HepG2 (cell line): ENCODE results near the gene DPAGT1. TPM values are rescaled to one million over a fixed set of nuclear protein-coding genes. Genes with fewer than 3 reads are reported as not detected.

ENCODE experiments used
- ATAC-seq: fragments of 200-7000 bp; cut with Tn5 transposase; 3 replicates; pipeline ENCODE4 v1.9.1; 2020; ENCODE audit warnings: mild to moderate bottlenecking, moderate library complexity
- BruUV-seq: library from RNA; stranded (reverse); fragments of 400-500 nt; replicated peaks from 2 replicates; lab custom pipeline; 2021; lab: Mats Ljungman, UMichigan
- CTCF ChIA-PET: fragments of 300-600 bp; formaldehyde crosslinking; extraction: SDS; loops from one replicate; lab custom pipeline; 2021; ENCODE audit warnings: low total read pairs, inconsistent platforms, low intra/inter-chr PET ratio; lab: Yijun Ruan, JAX
- POLR2A ChIA-PET: fragments of 350-600 bp; sonication (Branson Sonifier 250); formaldehyde crosslinking; loops from one replicate; lab custom pipeline; 2020; ENCODE audit warnings: antibody characterized with exemption, inconsistent platforms; lab: Yijun Ruan, JAX
- DNase-seq: peaks from one replicate; pipeline ENCODE4 v3.0.0-alpha.2; 2015; ENCODE audit warnings: low spot score
- FAIRE-seq: peaks from 3 replicates; lab custom pipeline; 2011; peaks lifted over from hg19 to GRCh38; lab: Jason Lieb, UNC
- H2AFZ ChIP-seq: one replicate; pipeline ENCODE4 v1.6.1; 2011; ENCODE audit warnings: low read length, inconsistent platforms
- H3K27ac ChIP-seq: fragments of 300-600 bp; 3 replicates; pipeline ENCODE4 v1.8.0; 2011; ENCODE audit warnings: mixed run types, mild to moderate bottlenecking, mixed read lengths, low read length, inconsistent platforms; ENCODE audit not compliant: insufficient read depth; ENCODE audit errors: extremely low read length
- H3K27me3 ChIP-seq, 2 experiments: fragments of 200-600 bp in 1 of 2; 2 replicates in 1 of 2; 3 replicates in 1 of 2; pipeline versions ENCODE4 v1.6.0 to v1.8.0; 2011; ENCODE audit warnings: low read length in 2 of 2, mild to moderate bottlenecking in 2 of 2, moderate library complexity in 2 of 2, inconsistent platforms in 1 of 2; ENCODE audit not compliant: insufficient read depth in 2 of 2, control insufficient read depth in 1 of 2
- H3K36me3 ChIP-seq, 2 experiments: fragments of 200-600 bp in 1 of 2; replicated peaks in 1 of 2; 2 replicates in 1 of 2; 3 replicates in 1 of 2; pipeline versions ENCODE4 v1.5.1 to v1.8.0; 2011; ENCODE audit warnings: low read length in 2 of 2, inconsistent platforms in 1 of 2; ENCODE audit not compliant: insufficient read depth in 2 of 2, control insufficient read depth in 1 of 2
- H3K4me1 ChIP-seq: 2 replicates; pipeline ENCODE4 v1.5.1; 2012; ENCODE audit warnings: low read length, inconsistent platforms; ENCODE audit not compliant: insufficient read depth
- H3K4me2 ChIP-seq: 2 replicates; pipeline ENCODE4 v1.6.0; 2011; ENCODE audit warnings: low read depth, low read length, inconsistent platforms
- H3K4me3 ChIP-seq, 3 experiments: fragments of 200-600 bp in 1 of 3; sonication (generic), shearing (Covaris generic) in 1 of 3; replicated peaks in 1 of 3; 2 replicates each; pipeline ENCODE4 v1.5.1; 2011 to 2016; ENCODE audit warnings: low read length in 3 of 3, inconsistent platforms in 2 of 3, low read depth in 2 of 3, mild to moderate bottlenecking in 2 of 3, control low read depth in 1 of 3, mixed read lengths in 1 of 3; ENCODE audit not compliant: insufficient read depth in 1 of 3
- H3K79me2 ChIP-seq: one replicate; pipeline ENCODE4 v1.6.1; 2011; ENCODE audit warnings: low read length, inconsistent platforms; ENCODE audit not compliant: insufficient read depth
- H3K9ac ChIP-seq: 2 replicates; pipeline ENCODE4 v1.6.0; 2011; ENCODE audit warnings: mild to moderate bottlenecking, low read depth, low read length, inconsistent platforms; ENCODE audit not compliant: insufficient read depth
- H3K9me3 ChIP-seq: 2 replicates; pipeline ENCODE4 v1.5.1; 2012; ENCODE audit warnings: mild to moderate bottlenecking, low read length
- H4K20me1 ChIP-seq: 2 replicates; pipeline ENCODE4 v1.6.0; 2011; ENCODE audit warnings: inconsistent platforms, mild to moderate bottlenecking, low read length, moderate library complexity; ENCODE audit not compliant: insufficient read depth
- EP300 ChIP-seq, 3 experiments: sonication (generic) in 1 of 3; formaldehyde crosslinking in 1 of 3; IDR thresholded peaks; 2 replicates each; pipeline versions ENCODE4 v1.5.1 to v1.6.1; 2011 to 2020; ENCODE audit warnings: low read depth in 2 of 3, low read length in 2 of 3, borderline replicate concordance in 1 of 3, improper control_type of control experiment in 1 of 3, mild to moderate bottlenecking in 1 of 3, missing genetic modification reagents in 1 of 3, moderate library complexity in 1 of 3
- FIP1L1 ChIP-seq: fragments of 200-400 bp; formaldehyde crosslinking; IDR thresholded peaks from 2 replicates; pipeline ENCODE4 v1.6.1; 2018; ENCODE audit warnings: low read depth, mild to moderate bottlenecking, low read length, moderate library complexity, borderline replicate concordance; ENCODE audit not compliant: insufficient read depth
- FOXM1 ChIP-seq: sonication (generic); formaldehyde crosslinking; IDR thresholded peaks from 2 replicates; pipeline ENCODE4 v1.5.0; 2020; ENCODE audit warnings: missing genetic modification reagents
- JDP2 ChIP-seq: sonication (generic); formaldehyde crosslinking; IDR thresholded peaks from 2 replicates; pipeline ENCODE4 v1.8.1; 2022; ENCODE audit warnings: missing genetic modification reagents, borderline replicate concordance
- KLF13 ChIP-seq: sonication (generic); formaldehyde crosslinking; IDR thresholded peaks from 2 replicates; pipeline ENCODE4 v1.4.0; 2020; ENCODE audit warnings: mild to moderate bottlenecking, missing genetic modification reagents
- KLF6 ChIP-seq: IDR thresholded peaks from 2 replicates; pipeline ENCODE4 v1.8.0; 2016; ENCODE audit warnings: missing biosample characterization, missing genetic modification reagents
- PHB2 ChIP-seq: fragments of 450-650 bp; IDR thresholded peaks from 2 replicates; pipeline ENCODE4 v1.6.1; 2018; ENCODE audit not compliant: partially characterized antibody
- PHF8 ChIP-seq: sonication (generic); formaldehyde crosslinking; IDR thresholded peaks from 2 replicates; pipeline ENCODE4 v1.5.0; 2020; ENCODE audit warnings: missing genetic modification reagents
- STAG1 ChIP-seq: sonication (generic); formaldehyde crosslinking; IDR thresholded peaks from 2 replicates; pipeline ENCODE4 v1.4.0; 2020; ENCODE audit warnings: missing genetic modification reagents
- ZNF143 ChIP-seq: sonication (generic); formaldehyde crosslinking; IDR thresholded peaks from 2 replicates; pipeline ENCODE4 v1.4.0; 2020; ENCODE audit warnings: missing genetic modification reagents
- WGBS: methylation state at CpG from one replicate; pipeline ENCODE4 v1.1.6; 2017; ENCODE audit warnings: low lambda C conversion rate; 5-methylcytosine and 5-hydroxymethylcytosine counted together
- in situ Hi-C: cut with HindIII; loops from 2 replicates; pipeline ENCODE4 v1.10.0; 2017; ENCODE audit warnings: low pct_unique_long_range_greater_than_20kb; ENCODE audit not compliant: extremely low pct_ligation_motif_present
- intact Hi-C: fragments of 100-400 bp; cut with micrococcal nuclease; formaldehyde crosslinking; loops from one replicate; pipeline ENCODE4 v1.10.0; 2022; ENCODE audit not compliant: unreplicated experiment
- polyA plus RNA-seq, 8 experiments: library from polyadenylated mRNA; depleted of rRNA in 3 of 8; stranded (reverse) in 7 of 8; unstranded in 1 of 8; fragments of >200 nt; fragmentation: Illumina TruSeq in 4 of 8; extraction: Trizol in 4 of 8; gene quantifications; 2 replicates each; pipeline versions ENCODE4 v1.2.1 to v1.2.3, GENCODE V29; 2011 to 2016; ENCODE audit warnings: low read depth in 4 of 8, missing spikeins in 1 of 8, mixed read lengths in 1 of 8; ENCODE audit not compliant: insufficient read depth in 1 of 8
- total RNA-seq, 5 experiments: library from RNA; depleted of rRNA; stranded (reverse); fragments of >200 nt; fragmentation: Illumina TruSeq; extraction: Trizol; gene quantifications; 2 replicates each; pipeline ENCODE4 v1.2.3, GENCODE V29; 2016; ENCODE audit warnings: low read depth in 1 of 5
- TF ChIP-seq, protein P1 (sequence below): sonication (generic); formaldehyde crosslinking; IDR thresholded peaks from 2 replicates; pipeline ENCODE4 v1.8.0; 2022; ENCODE audit warnings: missing genetic modification reagents, mild to moderate bottlenecking, moderate library complexity, borderline replicate concordance
- TF ChIP-seq, protein P2 (sequence below): sonication (generic); formaldehyde crosslinking; IDR thresholded peaks from 2 replicates; pipeline ENCODE4 v1.5.0; 2020; ENCODE audit warnings: mild to moderate bottlenecking, missing genetic modification reagents, moderate library complexity
- TF ChIP-seq, protein P3 (sequence below): sonication (generic); formaldehyde crosslinking; IDR thresholded peaks from 2 replicates; pipeline ENCODE4 v1.4.0; 2020; ENCODE audit warnings: mild to moderate bottlenecking, missing genetic modification reagents, borderline replicate concordance
- TF ChIP-seq, protein P4 (sequence below): sonication (generic); formaldehyde crosslinking; IDR thresholded peaks from 2 replicates; pipeline ENCODE4 v1.4.0; 2020; ENCODE audit warnings: missing genetic modification reagents, borderline replicate concordance

The DPAGT1 gene
- total and polyA plus RNA-seq, 2 of the 13 experiments (the other 11 are each of a cell fraction or from before 2014, with no cell fraction given): 37.6 to 70.7 TPM

DNA sequence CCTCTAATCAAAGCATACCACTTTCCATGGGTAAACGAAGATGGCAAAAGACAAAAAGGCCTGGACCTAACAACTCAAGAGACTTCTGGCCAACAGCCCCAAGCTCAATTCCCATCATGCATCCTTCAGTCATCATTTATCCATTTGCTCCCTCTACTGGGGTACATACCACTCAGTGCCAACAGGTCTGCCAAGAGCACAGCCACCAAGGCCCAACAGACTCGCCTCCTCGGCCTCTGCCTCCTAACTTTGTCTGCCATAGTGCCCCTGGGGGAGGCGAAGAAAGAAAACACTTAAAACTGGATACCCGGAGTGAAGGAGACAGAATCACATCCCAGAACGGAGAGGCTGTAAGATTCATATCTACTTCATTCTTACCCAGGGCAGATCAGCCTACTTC lies 45.8 kb downstream of the DPAGT1 start:
- H3K9me3 ChIP-seq: no peaks in the 10 kb centered on the region
- H3K27ac ChIP-seq: peak overlapping the region; percentile 88
- no peaks in the 10 kb centered on the region for H3K27me3 ChIP-seq
- intact Hi-C loops (loop anchor here (2.0 kb wide), 1 partner anchor 39 kb away; a partner anchor contains a TSS), in situ Hi-C loops (no loop called here)
- H3K79me2 ChIP-seq: peaks cover 25% of the 10 kb centered on the region
- H3K4me1 ChIP-seq: peaks cover 23% of the 10 kb centered on the region
- peak overlapping the region; percentile 88 for H3K4me2 ChIP-seq
- WGBS: 39% methylated on average over 6 of the region's 6 CpGs
- FAIRE-seq: peak; percentile 15
- peak overlapping the region; percentile 75 to 87 (median 82) for H3K4me3 ChIP-seq
- peaks cover 30 to 45% of the 10 kb centered on the region in 2 experiments for H3K36me3 ChIP-seq
- ChIA-PET CTCF (interaction anchor here (0.7 kb wide), 1 partner anchor 366 kb away, joined by 3 read pairs; no protein-coding TSS in a partner anchor), POLR2A (interaction anchor here (0.8 to 2.5 kb wide), 14 partner anchors 9 to 65 kb away, joined by 3 to 14 read pairs (median 4); partner anchors contain the start of genes CENATAC, DPAGT1, HINFP and RPS25)
- no peaks in the 10 kb centered on the region for H4K20me1 ChIP-seq
- peak; percentile 48 for DNase-seq
- 0 out of 3 replicates have a peak, but pooled peaks have one; percentile 8 for ATAC-seq
- no TSS peak for BruUV-seq
- H2AFZ ChIP-seq: no peak overlapping the region
- H3K9ac ChIP-seq: peak overlapping the region; percentile 99
- TF ChIP-seq, protein P1, sequence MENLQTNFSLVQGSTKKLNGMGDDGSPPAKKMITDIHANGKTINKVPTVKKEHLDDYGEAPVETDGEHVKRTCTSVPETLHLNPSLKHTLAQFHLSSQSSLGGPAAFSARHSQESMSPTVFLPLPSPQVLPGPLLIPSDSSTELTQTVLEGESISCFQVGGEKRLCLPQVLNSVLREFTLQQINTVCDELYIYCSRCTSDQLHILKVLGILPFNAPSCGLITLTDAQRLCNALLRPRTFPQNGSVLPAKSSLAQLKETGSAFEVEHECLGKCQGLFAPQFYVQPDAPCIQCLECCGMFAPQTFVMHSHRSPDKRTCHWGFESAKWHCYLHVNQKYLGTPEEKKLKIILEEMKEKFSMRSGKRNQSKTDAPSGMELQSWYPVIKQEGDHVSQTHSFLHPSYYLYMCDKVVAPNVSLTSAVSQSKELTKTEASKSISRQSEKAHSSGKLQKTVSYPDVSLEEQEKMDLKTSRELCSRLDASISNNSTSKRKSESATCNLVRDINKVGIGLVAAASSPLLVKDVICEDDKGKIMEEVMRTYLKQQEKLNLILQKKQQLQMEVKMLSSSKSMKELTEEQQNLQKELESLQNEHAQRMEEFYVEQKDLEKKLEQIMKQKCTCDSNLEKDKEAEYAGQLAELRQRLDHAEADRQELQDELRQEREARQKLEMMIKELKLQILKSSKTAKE (CRISPR knock-in tag): no peak
- TF ChIP-seq JDP2 (CRISPR knock-in tag): no peak
- TF ChIP-seq KLF13: no peak
- peak; percentile 67 for TF ChIP-seq ZNF143
- no peak for TF ChIP-seq EP300 (IDR thresholded peaks at IDR 0.05; ENCODE audit: low read depth in 2 of 2, low read length in 2 of 2)
- no peak for TF ChIP-seq EP300 (CRISPR knock-in tag; IDR thresholded peaks at IDR 0.05; ENCODE audit: borderline replicate concordance)
- TF ChIP-seq, protein P2, sequence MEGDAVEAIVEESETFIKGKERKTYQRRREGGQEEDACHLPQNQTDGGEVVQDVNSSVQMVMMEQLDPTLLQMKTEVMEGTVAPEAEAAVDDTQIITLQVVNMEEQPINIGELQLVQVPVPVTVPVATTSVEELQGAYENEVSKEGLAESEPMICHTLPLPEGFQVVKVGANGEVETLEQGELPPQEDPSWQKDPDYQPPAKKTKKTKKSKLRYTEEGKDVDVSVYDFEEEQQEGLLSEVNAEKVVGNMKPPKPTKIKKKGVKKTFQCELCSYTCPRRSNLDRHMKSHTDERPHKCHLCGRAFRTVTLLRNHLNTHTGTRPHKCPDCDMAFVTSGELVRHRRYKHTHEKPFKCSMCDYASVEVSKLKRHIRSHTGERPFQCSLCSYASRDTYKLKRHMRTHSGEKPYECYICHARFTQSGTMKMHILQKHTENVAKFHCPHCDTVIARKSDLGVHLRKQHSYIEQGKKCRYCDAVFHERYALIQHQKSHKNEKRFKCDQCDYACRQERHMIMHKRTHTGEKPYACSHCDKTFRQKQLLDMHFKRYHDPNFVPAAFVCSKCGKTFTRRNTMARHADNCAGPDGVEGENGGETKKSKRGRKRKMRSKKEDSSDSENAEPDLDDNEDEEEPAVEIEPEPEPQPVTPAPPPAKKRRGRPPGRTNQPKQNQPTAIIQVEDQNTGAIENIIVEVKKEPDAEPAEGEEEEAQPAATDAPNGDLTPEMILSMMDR (CRISPR knock-in tag): peak; percentile 58
- TF ChIP-seq, protein P3, sequence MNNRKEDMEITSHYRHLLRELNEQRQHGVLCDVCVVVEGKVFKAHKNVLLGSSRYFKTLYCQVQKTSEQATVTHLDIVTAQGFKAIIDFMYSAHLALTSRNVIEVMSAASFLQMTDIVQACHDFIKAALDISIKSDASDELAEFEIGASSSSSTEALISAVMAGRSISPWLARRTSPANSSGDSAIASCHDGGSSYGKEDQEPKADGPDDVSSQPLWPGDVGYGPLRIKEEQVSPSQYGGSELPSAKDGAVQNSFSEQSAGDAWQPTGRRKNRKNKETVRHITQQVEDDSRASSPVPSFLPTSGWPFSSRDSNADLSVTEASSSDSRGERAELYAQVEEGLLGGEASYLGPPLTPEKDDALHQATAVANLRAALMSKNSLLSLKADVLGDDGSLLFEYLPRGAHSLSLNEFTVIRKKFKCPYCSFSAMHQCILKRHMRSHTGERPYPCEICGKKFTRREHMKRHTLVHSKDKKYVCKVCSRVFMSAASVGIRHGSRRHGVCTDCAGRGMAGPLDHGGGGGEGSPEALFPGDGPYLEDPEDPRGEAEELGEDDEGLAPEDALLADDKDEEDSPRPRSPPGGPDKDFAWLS (CRISPR knock-in tag): no peak
- peak; percentile 46 for TF ChIP-seq STAG1 (CRISPR knock-in tag)
- TF ChIP-seq FIP1L1: no peak
- TF ChIP-seq FOXM1 (CRISPR knock-in tag): no peak
- TF ChIP-seq, protein P4, sequence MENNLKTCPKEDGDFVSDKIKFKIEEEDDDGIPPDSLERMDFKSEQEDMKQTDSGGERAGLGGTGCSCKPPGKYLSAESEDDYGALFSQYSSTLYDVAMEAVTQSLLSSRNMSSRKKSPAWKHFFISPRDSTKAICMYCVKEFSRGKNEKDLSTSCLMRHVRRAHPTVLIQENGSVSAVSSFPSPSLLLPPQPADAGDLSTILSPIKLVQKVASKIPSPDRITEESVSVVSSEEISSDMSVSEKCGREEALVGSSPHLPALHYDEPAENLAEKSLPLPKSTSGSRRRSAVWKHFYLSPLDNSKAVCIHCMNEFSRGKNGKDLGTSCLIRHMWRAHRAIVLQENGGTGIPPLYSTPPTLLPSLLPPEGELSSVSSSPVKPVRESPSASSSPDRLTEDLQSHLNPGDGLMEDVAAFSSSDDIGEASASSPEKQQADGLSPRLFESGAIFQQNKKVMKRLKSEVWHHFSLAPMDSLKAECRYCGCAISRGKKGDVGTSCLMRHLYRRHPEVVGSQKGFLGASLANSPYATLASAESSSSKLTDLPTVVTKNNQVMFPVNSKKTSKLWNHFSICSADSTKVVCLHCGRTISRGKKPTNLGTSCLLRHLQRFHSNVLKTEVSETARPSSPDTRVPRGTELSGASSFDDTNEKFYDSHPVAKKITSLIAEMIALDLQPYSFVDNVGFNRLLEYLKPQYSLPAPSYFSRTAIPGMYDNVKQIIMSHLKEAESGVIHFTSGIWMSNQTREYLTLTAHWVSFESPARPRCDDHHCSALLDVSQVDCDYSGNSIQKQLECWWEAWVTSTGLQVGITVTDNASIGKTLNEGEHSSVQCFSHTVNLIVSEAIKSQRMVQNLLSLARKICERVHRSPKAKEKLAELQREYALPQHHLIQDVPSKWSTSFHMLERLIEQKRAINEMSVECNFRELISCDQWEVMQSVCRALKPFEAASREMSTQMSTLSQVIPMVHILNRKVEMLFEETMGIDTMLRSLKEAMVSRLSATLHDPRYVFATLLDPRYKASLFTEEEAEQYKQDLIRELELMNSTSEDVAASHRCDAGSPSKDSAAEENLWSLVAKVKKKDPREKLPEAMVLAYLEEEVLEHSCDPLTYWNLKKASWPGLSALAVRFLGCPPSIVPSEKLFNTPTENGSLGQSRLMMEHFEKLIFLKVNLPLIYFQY: 0 out of 2 replicates have a peak, but pooled peaks have one; percentile 7
- no peak for TF ChIP-seq PHB2
- no peak for TF ChIP-seq KLF6 (CRISPR knock-in tag)
- TF ChIP-seq PHF8 (CRISPR knock-in tag): 0 out of 2 replicates have a peak, but pooled peaks have one; percentile 4
